GM20000 (cell line): ENCODE measurements around the gene LRRC15.

Source experiments
- DNase-seq: peaks from one replicate; pipeline ENCODE4 v3.0.0; 2012; ENCODE audit warnings: low spot score
- CTCF ChIP-seq: IDR thresholded peaks from 2 replicates; pipeline ENCODE4 v1.5.1; 2012; ENCODE audit warnings: mild to moderate bottlenecking, control low read depth; ENCODE audit errors: extremely low read depth, missing control alignments

Gene LRRC15

GRCh38 chr3:194306109-194306686, 63.3 kb downstream of the LRRC15 start:
- no peak for TF ChIP-seq CTCF
- no peak for DNase-seq

- no peak for TF ChIP-seq CTCF
- no peak for DNase-seq
Observed at GRCh38 chr3:194305356-194306108, 64.0 kb downstream of the LRRC15 start.
